SK-N-SH treated with all-trans-retinoic acid at 6 μM for 48 hours (cell line): ENCODE measurements around the gene RALGPS1.

Experiments used
- BACH2 ChIP-seq: fragments of 250-450 bp; sonication (Bioruptor Pico); IDR thresholded peaks from 2 replicates; pipeline ENCODE4 v1.9.0; 2021; ENCODE audit warnings: mild to moderate bottlenecking, borderline replicate concordance
- CREB5 ChIP-seq: fragments of 250-450 bp; sonication (Bioruptor Pico); IDR thresholded peaks from 2 replicates; pipeline ENCODE4 v1.5.1; 2020; ENCODE audit warnings: low read depth, mild to moderate bottlenecking, moderate library complexity
- OSR1 ChIP-seq: fragments of 250-450 bp; sonication (Bioruptor Pico); IDR thresholded peaks from 2 replicates; pipeline ENCODE4 v1.8.0; 2022; ENCODE audit warnings: moderate library complexity, mild to moderate bottlenecking, inconsistent platforms
- SNAI2 ChIP-seq: fragments of 250-450 bp; sonication (Bioruptor Pico); IDR thresholded peaks from 2 replicates; pipeline ENCODE4 v1.5.0; 2020; ENCODE audit warnings: mild to moderate bottlenecking, moderate library complexity
- TOX ChIP-seq: fragments of 250-450 bp; sonication (Bioruptor Pico); IDR thresholded peaks from 2 replicates; pipeline ENCODE4 v1.8.0; 2021; ENCODE audit warnings: mild to moderate bottlenecking, moderate library complexity, borderline replicate concordance
- ZC3H10 ChIP-seq: fragments of 250-450 bp; sonication (Bioruptor Pico); IDR thresholded peaks from 2 replicates; pipeline ENCODE4 v1.5.1; 2021; ENCODE audit warnings: mild to moderate bottlenecking, moderate library complexity
- ZFP3 ChIP-seq: fragments of 250-450 bp; sonication (Bioruptor Pico); IDR thresholded peaks from 2 replicates; pipeline ENCODE4 v1.5.0; 2020; ENCODE audit warnings: mild to moderate bottlenecking, moderate library complexity
- ZNF70 ChIP-seq: fragments of 450-650 bp; formaldehyde crosslinking; IDR thresholded peaks from 2 replicates; pipeline ENCODE4 v1.5.0; 2020; ENCODE audit warnings: mild to moderate bottlenecking, moderate library complexity
- TF ChIP-seq, protein P1 (sequence below): fragments of 250-450 bp; sonication (Bioruptor Pico); IDR thresholded peaks from 2 replicates; pipeline ENCODE4 v1.8.0; 2020; ENCODE audit warnings: mild to moderate bottlenecking, moderate library complexity, borderline replicate concordance
- TF ChIP-seq, protein P2 (sequence below): fragments of 250-450 bp; sonication (Bioruptor Pico); IDR thresholded peaks from 2 replicates; pipeline ENCODE4 v1.8.0; 2021; ENCODE audit warnings: low read depth, mild to moderate bottlenecking, moderate library complexity, borderline replicate concordance

GRCh38 chr9:126915281-126915816, 767 bp downstream of the RALGPS1 start:
- no peak for TF ChIP-seq SNAI2 (CRISPR knock-in tag)
- TF ChIP-seq, protein P1, sequence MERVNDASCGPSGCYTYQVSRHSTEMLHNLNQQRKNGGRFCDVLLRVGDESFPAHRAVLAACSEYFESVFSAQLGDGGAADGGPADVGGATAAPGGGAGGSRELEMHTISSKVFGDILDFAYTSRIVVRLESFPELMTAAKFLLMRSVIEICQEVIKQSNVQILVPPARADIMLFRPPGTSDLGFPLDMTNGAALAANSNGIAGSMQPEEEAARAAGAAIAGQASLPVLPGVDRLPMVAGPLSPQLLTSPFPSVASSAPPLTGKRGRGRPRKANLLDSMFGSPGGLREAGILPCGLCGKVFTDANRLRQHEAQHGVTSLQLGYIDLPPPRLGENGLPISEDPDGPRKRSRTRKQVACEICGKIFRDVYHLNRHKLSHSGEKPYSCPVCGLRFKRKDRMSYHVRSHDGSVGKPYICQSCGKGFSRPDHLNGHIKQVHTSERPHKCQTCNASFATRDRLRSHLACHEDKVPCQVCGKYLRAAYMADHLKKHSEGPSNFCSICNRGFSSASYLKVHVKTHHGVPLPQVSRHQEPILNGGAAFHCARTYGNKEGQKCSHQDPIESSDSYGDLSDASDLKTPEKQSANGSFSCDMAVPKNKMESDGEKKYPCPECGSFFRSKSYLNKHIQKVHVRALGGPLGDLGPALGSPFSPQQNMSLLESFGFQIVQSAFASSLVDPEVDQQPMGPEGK: no peak
- TF ChIP-seq ZC3H10 (CRISPR knock-in tag): no peak
- TF ChIP-seq BACH2: no peak
- no peak for TF ChIP-seq TOX (CRISPR knock-in tag)
- TF ChIP-seq, protein P2, sequence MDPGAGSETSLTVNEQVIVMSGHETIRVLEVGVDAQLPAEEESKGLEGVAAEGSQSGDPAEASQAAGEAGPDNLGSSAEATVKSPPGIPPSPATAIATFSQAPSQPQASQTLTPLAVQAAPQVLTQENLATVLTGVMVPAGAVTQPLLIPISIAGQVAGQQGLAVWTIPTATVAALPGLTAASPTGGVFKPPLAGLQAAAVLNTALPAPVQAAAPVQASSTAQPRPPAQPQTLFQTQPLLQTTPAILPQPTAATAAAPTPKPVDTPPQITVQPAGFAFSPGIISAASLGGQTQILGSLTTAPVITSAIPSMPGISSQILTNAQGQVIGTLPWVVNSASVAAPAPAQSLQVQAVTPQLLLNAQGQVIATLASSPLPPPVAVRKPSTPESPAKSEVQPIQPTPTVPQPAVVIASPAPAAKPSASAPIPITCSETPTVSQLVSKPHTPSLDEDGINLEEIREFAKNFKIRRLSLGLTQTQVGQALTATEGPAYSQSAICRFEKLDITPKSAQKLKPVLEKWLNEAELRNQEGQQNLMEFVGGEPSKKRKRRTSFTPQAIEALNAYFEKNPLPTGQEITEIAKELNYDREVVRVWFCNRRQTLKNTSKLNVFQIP (CRISPR knock-in tag): no peak
- TF ChIP-seq ZFP3: no peak
- no peak for TF ChIP-seq OSR1 (CRISPR knock-in tag)
- no peak for TF ChIP-seq ZNF70 (CRISPR knock-in tag)
- no peak for TF ChIP-seq CREB5
